ENCODE measurements around the gene ASB8.
"Not testable (repeated sequence)": the region's sequence is repeated elsewhere in the genome, so short reads cannot be mapped to it uniquely, and the experiment has no call there.

GRCh38 chr12:48125542-48125941 lies 31.8 kb downstream of the ASB8 start:
- TF ChIP-seq, protein P1, sequence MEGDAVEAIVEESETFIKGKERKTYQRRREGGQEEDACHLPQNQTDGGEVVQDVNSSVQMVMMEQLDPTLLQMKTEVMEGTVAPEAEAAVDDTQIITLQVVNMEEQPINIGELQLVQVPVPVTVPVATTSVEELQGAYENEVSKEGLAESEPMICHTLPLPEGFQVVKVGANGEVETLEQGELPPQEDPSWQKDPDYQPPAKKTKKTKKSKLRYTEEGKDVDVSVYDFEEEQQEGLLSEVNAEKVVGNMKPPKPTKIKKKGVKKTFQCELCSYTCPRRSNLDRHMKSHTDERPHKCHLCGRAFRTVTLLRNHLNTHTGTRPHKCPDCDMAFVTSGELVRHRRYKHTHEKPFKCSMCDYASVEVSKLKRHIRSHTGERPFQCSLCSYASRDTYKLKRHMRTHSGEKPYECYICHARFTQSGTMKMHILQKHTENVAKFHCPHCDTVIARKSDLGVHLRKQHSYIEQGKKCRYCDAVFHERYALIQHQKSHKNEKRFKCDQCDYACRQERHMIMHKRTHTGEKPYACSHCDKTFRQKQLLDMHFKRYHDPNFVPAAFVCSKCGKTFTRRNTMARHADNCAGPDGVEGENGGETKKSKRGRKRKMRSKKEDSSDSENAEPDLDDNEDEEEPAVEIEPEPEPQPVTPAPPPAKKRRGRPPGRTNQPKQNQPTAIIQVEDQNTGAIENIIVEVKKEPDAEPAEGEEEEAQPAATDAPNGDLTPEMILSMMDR (IDR thresholded peaks at IDR 0.05; ENCODE audit: insufficient read depth, low read length, poor library complexity, severe bottlenecking): not testable (repeated sequence)
- TF ChIP-seq EZH2phosphoT487 (conservative IDR thresholded peaks at IDR 0.05; ENCODE audit: low read length): not testable (repeated sequence)
